Smooth muscle cell (in vitro differentiated cells): ENCODE measurements around the gene POLRMT. TPM values are rescaled to one million over a fixed set of nuclear protein-coding genes. Genes with fewer than 3 reads are reported as not detected.

Source experiments
- DNase-seq: peaks from one replicate; lab custom pipeline; 2025; ENCODE audit not compliant: unreplicated experiment; lab: John Stamatoyannopoulos, UW
- H2AFZ ChIP-seq: fragments of 200-600 bp; sonication (generic); 2 replicates; pipeline ENCODE4 v1.6.0; 2016; ENCODE audit warnings: antibody characterized with exemption, low read depth, mild to moderate bottlenecking
- H3F3A ChIP-seq: fragments of 200-600 bp; sonication (generic); 2 replicates; pipeline ENCODE4 v1.6.0; 2017; ENCODE audit warnings: antibody characterized with exemption, low read depth
- H3K27ac ChIP-seq: fragments of 200-600 bp; sonication (generic); 2 replicates; pipeline ENCODE4 v1.5.1; 2016; ENCODE audit warnings: low read depth, mild to moderate bottlenecking
- H3K27me3 ChIP-seq: fragments of 200-600 bp; sonication (generic); 2 replicates; pipeline ENCODE4 v1.6.1; 2016; ENCODE audit warnings: low read depth, mild to moderate bottlenecking
- H3K36me3 ChIP-seq: fragments of 200-600 bp; sonication (generic); 2 replicates; pipeline ENCODE4 v1.5.1; 2016; ENCODE audit warnings: low read depth
- H3K4me1 ChIP-seq: fragments of 200-600 bp; sonication (generic); 2 replicates; pipeline ENCODE4 v1.5.1; 2016; ENCODE audit warnings: low read depth
- H3K4me2 ChIP-seq: fragments of 200-600 bp; sonication (generic); 2 replicates; pipeline ENCODE4 v1.6.0; 2016; ENCODE audit warnings: mild to moderate bottlenecking
- H3K4me3 ChIP-seq: fragments of 200-600 bp; sonication (generic); 2 replicates; pipeline ENCODE4 v1.5.1; 2016; ENCODE audit warnings: mild to moderate bottlenecking
- H3K79me2 ChIP-seq: fragments of 200-600 bp; sonication (generic); 2 replicates; pipeline ENCODE4 v1.6.0; 2016; ENCODE audit warnings: low read depth, mild to moderate bottlenecking
- H3K9ac ChIP-seq: fragments of 200-600 bp; sonication (generic); 2 replicates; pipeline ENCODE4 v1.6.0; 2016; ENCODE audit warnings: low read depth
- H3K9me3 ChIP-seq: fragments of 200-600 bp; sonication (generic); replicated peaks from 2 replicates; pipeline ENCODE4 v1.5.1; 2016; ENCODE audit warnings: low read depth
- H4K20me1 ChIP-seq: fragments of 200-600 bp; sonication (generic); 2 replicates; pipeline ENCODE4 v1.6.0; 2016; ENCODE audit warnings: low read depth
- CTCF ChIP-seq: fragments of 200-600 bp; sonication (generic); IDR thresholded peaks from 2 replicates; pipeline ENCODE4 v1.5.1; 2017; ENCODE audit warnings: borderline replicate concordance, mild to moderate bottlenecking, antibody characterized with exemption; ENCODE audit not compliant: insufficient read depth, poor library complexity, severe bottlenecking
- WGBS: methylation state at CpG from one replicate; pipeline ENCODE4 v1.1.7; 2016; ENCODE audit warnings: low lambda C conversion rate; 5-methylcytosine and 5-hydroxymethylcytosine counted together
- polyA plus RNA-seq: library from polyadenylated mRNA; unstranded; fragments of >200 nt; fragmentation: Nextera tagmentation; extraction: Ambion mirVana; gene quantifications from 2 replicates; pipeline ENCODE4 v1.2.1, GENCODE V29; 2016
- total RNA-seq: library from RNA; depleted of rRNA; stranded (reverse); fragments of >200 nt; gene quantifications from 2 replicates; pipeline ENCODE4 v1.2.3, GENCODE V29; 2014

The POLRMT gene
- total and polyA plus RNA-seq, 2 experiments from 2014 or later: 23.8 to 74.2 TPM

DNA sequence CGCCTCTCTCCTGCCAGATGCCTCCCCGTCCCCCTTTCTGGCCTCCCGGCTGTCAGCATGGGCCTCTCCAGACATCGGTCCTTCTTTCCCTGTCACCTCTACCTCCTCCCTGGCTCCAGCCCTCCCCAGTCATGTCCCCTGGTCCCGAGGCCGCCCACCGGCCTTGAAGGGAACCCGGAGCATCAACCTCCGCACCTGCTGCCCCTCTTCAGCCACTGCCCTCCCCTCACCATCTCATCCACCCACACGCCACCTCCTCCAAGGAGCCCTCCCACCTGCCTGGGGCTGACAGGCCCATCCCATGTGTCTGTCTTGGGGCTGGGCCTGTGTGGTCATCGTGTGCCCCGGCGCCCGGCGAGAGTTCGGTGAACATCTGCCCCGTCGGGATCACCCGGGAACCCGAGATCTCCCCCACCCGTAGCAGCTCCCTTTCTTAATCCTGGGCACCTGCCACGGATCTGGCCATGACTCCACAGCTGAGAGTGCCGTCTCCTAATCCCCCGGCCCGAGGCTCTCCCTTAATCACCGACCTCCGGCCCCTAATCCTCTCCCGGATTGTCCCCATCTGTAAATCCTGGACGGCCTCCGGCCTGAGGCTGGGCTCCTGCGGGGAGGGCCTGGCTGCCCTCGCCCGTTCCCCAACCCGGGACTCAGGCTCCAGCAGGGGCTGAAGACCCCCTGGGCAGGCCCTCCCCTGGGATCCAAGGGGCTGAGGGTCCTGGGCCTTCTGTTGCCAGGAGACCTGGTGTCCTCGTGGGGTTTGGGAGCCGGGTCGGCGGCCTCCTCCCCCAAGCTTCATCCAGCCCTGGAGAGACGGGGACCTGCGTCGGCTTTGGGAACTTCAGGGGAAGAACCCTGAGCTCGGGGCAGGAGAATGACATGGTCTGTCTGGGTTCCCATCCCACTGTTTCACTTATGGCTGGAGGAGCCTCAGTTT, 37.7 kb downstream of the POLRMT start:
- no peak overlapping the region for H3K4me3 ChIP-seq
- H3K27ac ChIP-seq: no peak overlapping the region
- 82% methylated on average over 40 of the region's 42 CpGs for WGBS

DNA sequence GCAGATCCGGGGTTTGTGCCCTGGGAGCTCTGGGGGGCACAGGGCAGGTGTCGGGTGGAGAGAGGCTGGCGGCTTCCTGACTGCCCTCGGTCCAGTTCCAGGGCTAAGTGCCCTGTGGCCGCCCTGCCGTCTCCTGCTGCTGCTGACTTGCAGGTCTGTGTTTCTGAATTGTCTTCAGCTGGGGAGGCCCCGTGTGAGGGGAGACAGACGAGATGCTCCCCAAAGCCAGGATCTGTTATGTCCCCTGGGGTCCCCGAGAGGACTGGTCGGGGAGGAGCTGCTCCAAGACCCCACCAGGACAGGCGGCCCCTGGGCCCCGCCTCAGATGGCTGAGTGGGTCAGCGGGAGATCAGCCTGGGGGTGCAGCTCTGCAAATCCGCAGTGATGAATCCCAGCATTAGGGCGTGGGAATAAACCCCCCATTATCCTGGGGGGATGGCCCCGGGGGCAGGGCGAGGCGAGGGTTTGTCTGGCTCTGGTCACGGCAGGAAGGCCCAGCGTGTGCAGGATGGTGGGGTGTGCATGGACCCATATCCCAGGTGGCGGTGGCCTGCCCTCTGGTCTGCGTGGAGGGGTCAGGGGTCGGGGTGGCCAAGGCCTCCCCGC, 39.0 kb downstream of the POLRMT start:
- no peak overlapping the region for H3K4me2 ChIP-seq
- no peak overlapping the region for H3K4me3 ChIP-seq
- WGBS: 89% methylated on average over 22 of the region's 24 CpGs
- peaks cover 4% of the 10 kb centered on the region for H3K4me1 ChIP-seq
- no peaks in the 10 kb centered on the region for H3K79me2 ChIP-seq
- no peak overlapping the region for H3K9ac ChIP-seq
- H3K27ac ChIP-seq: no peak overlapping the region
- no peaks in the 10 kb centered on the region for H3K9me3 ChIP-seq
- H4K20me1 ChIP-seq: peaks cover 22% of the 10 kb centered on the region
- no peak overlapping the region for H2AFZ ChIP-seq
- no peaks in the 10 kb centered on the region for H3K36me3 ChIP-seq
- peaks cover 16% of the 10 kb centered on the region for H3K27me3 ChIP-seq
- no peak for TF ChIP-seq CTCF
- no peak for DNase-seq
- H3F3A ChIP-seq: no peaks in the 10 kb centered on the region

More for the DNA sequence above, 37.7 kb downstream of the POLRMT start:
- Histone ChIP-seq H3K79me2 (no peaks in the 10 kb centered on the region), H4K20me1 (peaks cover 19% of the 10 kb centered on the region), H3K9me3 (no peaks in the 10 kb centered on the region), H3K4me2 (no peak overlapping the region), H3K36me3 (no peaks in the 10 kb centered on the region), H3K4me1 (peaks cover 4% of the 10 kb centered on the region), H3K9ac (no peak overlapping the region), H3F3A (no peaks in the 10 kb centered on the region), H2AFZ (no peak overlapping the region), H3K27me3 (peaks cover 12% of the 10 kb centered on the region)
- no peak for DNase-seq
- TF ChIP-seq CTCF: no peak

DNA sequence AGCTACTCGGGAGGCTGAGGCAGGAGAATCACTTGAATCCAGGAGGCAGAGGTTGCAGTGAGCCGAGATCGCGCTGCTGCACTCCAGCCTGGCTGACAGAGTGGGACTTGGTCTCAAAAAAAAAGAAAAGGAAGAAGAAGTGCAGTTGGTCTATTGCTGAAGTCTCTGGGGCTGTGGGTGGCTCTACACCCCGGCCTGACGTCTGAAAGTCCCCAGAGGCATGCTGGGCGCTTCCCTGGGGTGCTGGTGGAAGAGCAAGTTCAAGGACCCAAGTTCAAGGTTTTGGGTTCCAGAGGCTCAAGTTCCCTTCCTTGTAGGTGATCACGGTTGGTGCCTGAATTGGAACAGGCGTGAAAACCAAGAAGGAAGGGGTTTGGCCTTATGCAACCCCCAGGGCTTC, 39.8 kb downstream of the POLRMT start:
- peaks cover 24% of the 10 kb centered on the region for H3K27me3 ChIP-seq
- H3K27ac ChIP-seq: no peak overlapping the region
- no peak for DNase-seq
- peaks cover 4% of the 10 kb centered on the region for H3K4me1 ChIP-seq
- H3K4me3 ChIP-seq: no peak overlapping the region
- H3K36me3 ChIP-seq: no peaks in the 10 kb centered on the region
- TF ChIP-seq CTCF: no peak
- H3K79me2 ChIP-seq: no peaks in the 10 kb centered on the region
- H2AFZ ChIP-seq: no peak overlapping the region
- H3K4me2 ChIP-seq: no peak overlapping the region
- H3K9ac ChIP-seq: no peak overlapping the region
- no peaks in the 10 kb centered on the region for H3F3A ChIP-seq
- 81% methylated on average over 7 of the region's 9 CpGs for WGBS
- H4K20me1 ChIP-seq: peaks cover 22% of the 10 kb centered on the region
- H3K9me3 ChIP-seq: no peaks in the 10 kb centered on the region
